ENCODE measurements around the gene UBE2L6.

UBE2L6 gene

GRCh38 chr11:57567515-57568329 is at the start of gene UBE2L6:
TSS of gene UBE2L6 (minus strand) at chr11:57567672. CDS start at chr11:57567611, 61 bp downstream.
- DNase-seq (ENCODE audit: low read depth), result peak; percentile 3

DNA sequence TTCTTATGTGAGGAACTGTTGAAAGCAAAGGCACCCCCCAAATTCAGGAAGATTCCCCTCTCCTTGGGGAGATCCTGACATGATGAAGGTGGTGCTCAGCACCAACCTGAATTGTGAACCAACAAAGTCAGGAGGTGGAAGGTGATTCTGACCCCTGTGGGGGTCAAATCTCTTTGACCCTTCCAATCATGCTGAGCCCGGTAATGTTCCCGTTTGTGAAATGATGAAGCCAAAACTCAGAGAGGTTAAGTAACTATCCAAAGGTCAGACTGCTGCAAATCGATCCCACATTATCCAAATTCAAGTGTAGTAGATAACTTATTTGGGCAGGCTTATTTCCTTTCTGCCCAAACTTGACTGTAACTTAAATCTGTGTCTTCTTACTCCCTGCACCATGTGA is 49.1 kb upstream of the UBE2L6 start:
- no peak for DNase-seq (ENCODE audit: low read depth)

DNA sequence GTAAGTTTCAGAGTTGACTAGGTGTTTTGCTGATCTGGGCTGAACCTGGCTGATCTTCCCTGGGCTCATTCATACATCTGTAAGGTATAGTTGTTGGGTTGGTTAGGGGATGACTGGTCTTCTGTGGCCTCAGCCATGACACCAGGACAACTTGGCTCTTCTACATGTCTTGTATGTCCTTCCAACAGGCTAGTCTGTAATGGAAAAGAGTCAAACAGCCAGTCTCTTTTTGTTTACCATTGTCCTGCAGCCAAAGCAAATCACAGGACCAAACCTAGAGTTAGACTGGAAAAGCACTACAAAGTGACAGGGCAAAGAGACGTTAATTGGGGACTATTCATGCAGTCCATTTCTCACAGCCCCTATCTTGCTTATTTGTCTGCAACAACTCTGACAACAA is 47.8 kb upstream of the UBE2L6 start:
- no peak for DNase-seq (ENCODE audit: low read depth)

GRCh38 chr11:57614234-57614772 is 46.8 kb upstream of the UBE2L6 start:
- no peak for DNase-seq (ENCODE audit: low read depth)

GRCh38 chr11:57610170-57610569 is 42.7 kb upstream of the UBE2L6 start:
- DNase-seq (ENCODE audit: low read depth), result no peak

GRCh38 chr11:57605028-57605420 is 37.6 kb upstream of the UBE2L6 start:
- no peak for DNase-seq (ENCODE audit: low read depth)

DNA sequence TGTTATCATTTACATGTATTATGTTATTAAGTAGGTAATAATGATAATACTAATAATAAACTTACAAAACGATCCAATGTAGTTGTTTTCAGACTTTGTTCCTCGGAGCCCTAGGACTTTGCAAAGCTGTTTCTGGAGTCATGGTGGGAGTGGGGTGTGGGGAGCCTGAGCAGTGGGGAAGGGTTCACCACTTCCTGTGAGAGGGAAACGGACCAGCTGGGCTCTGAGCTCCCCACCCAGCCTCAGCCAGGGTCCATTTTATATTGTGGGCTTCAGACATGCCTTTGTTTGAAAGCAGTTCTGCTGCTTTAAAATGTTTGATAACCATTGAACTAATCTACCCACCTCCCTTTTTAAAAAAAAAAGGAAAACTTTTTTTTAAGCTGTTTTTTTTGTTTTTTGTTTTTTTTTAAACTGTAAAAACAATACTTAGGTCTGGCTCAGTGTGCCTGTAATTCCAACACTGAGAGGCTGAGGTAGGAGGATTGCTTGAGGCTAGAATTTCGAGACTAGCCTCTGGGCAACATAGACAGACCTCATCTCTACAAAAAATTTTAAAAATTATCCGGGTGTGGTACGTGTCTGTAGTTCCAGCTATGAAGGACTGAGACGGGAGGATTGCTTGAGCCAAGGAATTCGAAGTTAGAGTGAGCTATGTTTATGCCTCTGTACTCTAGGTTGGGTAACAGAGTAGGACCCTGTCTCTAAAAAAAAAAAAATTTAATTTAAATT is 37.0 kb upstream of the UBE2L6 start:
- no peak for DNase-seq (ENCODE audit: low read depth)

DNA sequence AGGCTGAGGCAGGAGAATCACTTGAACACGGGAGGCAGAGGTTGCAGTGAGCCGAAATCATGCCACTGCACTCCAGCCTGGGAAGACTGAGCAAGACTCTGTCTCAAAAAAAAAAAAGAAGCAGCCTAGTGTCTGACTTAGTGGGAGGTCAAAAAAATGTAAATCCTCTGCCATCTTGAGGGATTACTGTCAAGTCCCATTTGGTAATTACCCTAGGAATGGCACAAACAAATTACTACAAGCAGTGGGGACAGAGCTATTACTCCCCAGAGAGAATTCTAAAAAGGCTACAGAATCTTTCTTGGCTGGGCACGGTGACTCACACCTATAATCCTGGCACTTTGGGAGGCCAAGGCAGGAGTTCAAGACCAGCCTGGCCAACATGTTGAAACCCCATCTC is 33.8 kb upstream of the UBE2L6 start:
- no peak for DNase-seq (ENCODE audit: low read depth)

DNA sequence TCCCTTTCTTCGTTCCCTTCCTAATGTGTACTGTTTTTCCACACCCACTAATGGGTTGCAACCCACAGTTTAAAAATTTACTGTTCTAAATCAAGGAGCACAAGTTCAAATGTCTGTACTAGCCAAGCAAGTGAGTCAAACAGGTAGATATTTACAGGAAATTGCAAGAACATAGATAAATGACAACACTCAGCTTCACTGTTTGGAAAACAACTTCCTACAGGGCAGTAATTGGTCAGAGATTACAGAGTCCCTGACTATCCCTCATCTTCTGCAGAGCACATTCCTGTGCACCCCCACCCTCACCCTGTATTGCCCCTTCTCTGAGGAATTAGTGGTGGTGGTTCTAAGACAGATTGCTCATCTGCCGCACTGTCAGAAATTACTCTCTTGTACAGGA is 31.9 kb upstream of the UBE2L6 start:
- no peak for DNase-seq (ENCODE audit: low read depth)

- DNase-seq (ENCODE audit: low read depth), result no peak
Measured at GRCh38 chr11:57598831-57599155, 31.3 kb upstream of the UBE2L6 start.

- no peak for DNase-seq (ENCODE audit: low read depth)
Measured at GRCh38 chr11:57597916-57598830, 30.7 kb upstream of the UBE2L6 start.

- no peak for DNase-seq (ENCODE audit: low read depth)
Measured at GRCh38 chr11:57597461-57597915, 30.0 kb upstream of the UBE2L6 start, which contains the start of gene SERPING1. TSS of gene SERPING1 (plus strand) at chr11:57597685. CDS start at chr11:57598271, 586 bp downstream.

GRCh38 chr11:57596266-57596885 is 28.9 kb upstream of the UBE2L6 start:
- no peak for DNase-seq (ENCODE audit: low read depth)

DNA sequence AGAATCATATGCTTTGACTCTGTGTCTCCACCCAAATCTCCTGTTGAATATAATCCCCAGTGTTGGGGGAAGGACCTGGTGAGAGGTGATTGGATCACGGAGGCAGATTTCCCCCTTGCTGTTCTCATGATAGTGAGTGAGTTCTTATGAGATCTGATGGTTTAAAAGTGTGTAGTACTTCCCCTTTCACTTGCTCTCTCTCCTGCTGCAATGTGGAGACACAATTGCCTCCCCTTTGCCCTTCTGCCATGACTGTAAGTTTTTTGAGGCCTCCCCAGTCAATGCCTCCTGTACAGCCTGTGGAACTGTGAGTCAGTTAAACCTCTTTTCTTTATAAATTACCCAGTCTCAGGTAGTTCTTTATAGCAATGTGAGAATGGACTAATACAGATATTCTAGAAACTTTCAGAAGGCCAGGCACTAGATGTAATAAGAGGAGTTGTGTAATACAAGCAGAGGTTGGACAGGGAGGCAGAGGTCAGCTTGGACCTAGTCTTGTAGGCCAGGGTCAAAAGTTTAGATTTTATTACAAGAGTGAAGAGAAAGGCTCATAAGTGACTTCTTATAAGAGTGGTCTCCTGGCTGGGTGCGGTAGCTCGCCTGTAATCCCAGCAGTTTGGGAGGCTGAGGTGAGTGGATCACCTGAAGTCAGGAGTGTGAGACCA is 20.7 kb upstream of the UBE2L6 start:
- no peak for DNase-seq (ENCODE audit: low read depth)

GRCh38 chr11:57586711-57587245 is 19.3 kb upstream of the UBE2L6 start:
- no peak for DNase-seq (ENCODE audit: low read depth)

GRCh38 chr11:57585301-57585700 is 17.8 kb upstream of the UBE2L6 start:
- no peak for DNase-seq (ENCODE audit: low read depth)

DNA sequence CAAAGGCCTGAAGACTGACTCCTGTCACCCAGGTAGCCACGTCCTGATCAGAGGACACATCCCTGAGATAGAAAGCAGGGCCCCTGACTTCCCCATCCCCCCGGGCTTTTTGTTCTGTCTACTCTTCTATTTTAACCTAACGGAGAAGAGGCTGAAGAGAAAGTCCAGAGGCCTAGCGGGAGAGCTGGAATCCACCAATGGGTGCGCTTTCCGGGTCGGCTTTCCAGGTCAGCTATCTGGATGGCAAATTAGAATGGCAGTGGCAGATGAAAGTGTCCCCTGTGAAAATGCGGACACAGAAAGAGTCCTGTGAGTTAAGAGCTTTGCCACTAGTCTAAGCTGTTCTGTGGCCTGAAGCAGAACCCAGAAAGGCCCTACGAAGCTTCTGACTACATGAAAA is 16.9 kb upstream of the UBE2L6 start:
- DNase-seq (ENCODE audit: low read depth), result no peak

- DNase-seq (ENCODE audit: low read depth), result no peak
Measured at GRCh38 chr11:57574061-57574460, 6.6 kb upstream of the UBE2L6 start.

DNA sequence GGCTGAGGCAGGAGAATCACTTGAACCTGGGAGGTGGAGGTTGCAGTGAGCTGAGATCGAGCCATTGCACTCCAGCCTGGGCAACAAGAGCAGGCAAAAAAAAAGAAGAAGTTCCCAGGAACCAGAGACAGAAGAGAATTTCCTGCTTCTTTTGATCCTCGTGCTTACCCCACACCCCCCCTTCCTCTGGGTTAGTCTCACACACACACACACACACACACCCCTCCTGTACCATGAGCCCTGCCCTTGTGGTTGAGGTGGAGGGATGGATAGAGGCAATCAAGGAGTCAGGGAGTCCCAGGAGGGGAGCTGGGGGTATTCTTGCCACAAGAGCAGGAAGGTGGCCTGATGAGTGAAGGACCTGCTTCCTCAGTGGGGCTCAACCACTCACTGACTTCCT is 4.1 kb upstream of the UBE2L6 start:
- no peak for DNase-seq (ENCODE audit: low read depth)

DNA sequence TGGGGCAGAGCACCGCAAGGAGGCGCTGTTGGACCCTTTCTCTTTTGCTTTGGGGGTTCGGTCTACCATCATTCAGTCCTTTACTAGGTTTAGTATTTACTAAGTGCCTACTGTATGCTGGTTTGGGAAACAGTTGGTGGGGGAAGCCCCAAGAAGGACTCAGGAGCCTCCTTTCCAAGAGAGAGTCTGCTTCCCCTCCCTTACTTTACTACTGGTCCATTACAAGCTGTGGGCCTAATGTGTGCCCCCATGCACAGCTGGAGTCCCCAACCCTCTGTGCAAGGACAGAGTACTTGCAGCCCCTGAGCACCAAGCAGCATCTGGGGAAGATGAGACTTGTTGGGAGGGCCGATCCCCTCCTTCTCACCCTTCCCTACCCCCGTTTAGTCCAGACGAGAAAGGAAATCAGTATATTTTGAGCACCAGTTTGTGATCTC is 876 bp upstream of the UBE2L6 start:
- DNase-seq (ENCODE audit: low read depth), result peak; percentile 56

Measured in HS-5 (cell line).